NCI-H128 (cell line): ENCODE data around the gene INHBB.

Experiments
- DNase-seq: peaks from one replicate; lab custom pipeline; 2025; ENCODE audit not compliant: unreplicated experiment; lab: John Stamatoyannopoulos, UW

Gene INHBB

GRCh38 chr2:120336749-120337148 lies 9.2 kb upstream of the INHBB start:
- DNase-seq, result no peak

DNA sequence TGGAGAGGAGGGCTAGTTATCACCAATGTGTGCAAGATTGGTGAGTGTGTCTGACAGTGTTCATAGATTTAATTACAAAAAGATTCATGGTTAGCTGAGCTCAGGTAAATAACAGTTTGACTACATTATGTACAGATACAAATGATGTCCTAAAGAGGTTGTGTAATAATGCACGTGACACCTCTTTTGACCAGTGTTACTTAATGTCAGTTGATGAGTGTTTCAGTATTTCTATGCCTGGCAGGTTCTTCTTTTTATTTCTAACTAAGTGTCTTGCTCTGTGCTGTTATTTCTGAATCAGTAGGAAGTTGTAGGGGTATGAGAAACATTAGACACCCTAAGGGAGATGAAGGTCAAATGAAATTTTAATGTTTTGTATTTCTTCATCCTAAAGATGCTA lies 7.9 kb upstream of the INHBB start:
- DNase-seq, result no peak

DNA sequence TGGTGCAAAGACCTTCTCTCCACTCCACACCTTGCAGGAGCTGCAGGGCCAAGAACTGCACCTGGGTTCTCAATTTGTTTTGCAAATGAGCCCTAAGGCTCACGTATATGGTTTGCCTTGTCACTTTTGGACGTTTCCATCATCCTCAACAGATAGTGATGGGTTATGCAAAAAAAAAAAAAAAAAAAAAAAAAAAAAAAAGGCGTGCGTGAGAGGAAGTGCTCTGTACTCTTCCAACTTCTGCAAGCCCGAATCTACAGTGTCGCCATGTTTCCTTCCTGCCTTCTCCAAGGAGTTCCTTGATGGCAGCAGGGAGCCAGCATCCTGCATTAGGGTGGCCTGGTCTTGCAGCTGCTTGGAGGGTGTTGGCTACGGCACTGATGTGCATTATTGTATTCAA lies 4.0 kb upstream of the INHBB start:
- DNase-seq, result no peak

DNA sequence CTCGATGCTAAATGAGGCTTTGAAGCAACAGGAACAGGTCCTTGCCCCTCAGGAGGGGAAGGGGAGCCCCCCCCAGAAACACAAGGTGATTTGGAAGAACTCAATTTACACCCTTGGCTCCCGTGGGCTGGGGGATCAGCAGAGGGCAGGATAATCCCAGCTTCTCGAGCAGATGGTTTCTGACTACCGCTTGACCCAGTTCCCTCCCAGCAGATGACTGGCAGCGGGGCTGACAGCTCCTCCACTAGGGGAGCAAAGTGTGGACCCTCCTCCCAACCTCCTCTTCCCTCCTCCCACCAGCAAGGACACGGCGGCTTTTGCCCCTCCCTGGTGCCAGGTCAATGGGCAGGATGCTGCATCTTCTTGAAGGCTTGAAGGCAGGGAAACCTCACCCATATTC lies 3.5 kb upstream of the INHBB start:
- no peak for DNase-seq

DNA sequence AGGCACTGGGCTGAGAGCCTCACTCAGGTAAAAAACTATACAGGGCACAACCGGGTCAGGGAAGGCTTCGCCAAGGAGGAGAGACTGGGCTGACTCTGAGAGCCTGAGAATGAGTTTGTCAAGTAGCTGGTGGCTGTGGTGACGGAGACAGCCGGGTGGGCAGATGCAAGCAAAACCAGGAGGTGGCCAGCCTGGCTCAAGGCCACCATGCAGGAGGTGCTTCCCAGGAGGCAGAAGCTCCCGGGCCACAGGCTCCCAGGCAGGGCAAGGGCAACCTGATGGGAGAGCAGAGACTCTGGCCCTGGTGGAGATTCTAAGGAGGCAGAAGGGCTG lies 2.9 kb upstream of the INHBB start:
- no peak for DNase-seq

DNA sequence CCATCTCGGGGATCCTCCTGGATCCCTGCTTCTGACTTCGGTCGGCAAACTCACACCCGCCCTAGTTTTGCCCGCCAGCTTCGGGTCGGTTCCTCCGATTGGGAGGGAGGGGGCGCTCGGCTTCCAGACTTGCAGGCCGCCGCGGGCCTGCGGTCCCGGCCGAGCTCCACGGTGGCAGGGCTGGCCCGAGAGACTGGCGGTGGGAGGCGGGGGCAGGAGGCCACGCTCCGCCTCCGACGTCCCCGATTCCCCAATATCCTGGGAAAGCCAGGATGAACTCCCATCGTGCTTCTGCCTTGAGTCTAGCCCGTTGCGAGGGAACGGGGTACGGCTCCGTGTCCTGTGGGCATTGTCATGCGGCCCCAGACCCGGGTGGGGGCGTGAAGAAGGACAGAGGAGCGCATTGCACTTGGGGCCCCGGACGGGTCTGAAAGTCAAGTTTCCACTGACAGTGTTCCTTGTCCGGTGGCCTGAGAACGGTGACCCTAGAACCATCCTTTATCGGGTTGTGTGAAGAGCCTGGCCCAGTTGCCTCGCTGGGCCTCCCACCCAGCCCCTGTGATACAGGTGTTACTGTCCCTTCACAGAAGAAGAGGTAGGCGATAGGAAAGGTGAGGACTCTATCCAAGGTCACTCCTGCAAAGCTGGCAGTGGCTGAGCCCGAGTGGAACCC lies 2.4 kb upstream of the INHBB start:
- no peak for DNase-seq

DNA sequence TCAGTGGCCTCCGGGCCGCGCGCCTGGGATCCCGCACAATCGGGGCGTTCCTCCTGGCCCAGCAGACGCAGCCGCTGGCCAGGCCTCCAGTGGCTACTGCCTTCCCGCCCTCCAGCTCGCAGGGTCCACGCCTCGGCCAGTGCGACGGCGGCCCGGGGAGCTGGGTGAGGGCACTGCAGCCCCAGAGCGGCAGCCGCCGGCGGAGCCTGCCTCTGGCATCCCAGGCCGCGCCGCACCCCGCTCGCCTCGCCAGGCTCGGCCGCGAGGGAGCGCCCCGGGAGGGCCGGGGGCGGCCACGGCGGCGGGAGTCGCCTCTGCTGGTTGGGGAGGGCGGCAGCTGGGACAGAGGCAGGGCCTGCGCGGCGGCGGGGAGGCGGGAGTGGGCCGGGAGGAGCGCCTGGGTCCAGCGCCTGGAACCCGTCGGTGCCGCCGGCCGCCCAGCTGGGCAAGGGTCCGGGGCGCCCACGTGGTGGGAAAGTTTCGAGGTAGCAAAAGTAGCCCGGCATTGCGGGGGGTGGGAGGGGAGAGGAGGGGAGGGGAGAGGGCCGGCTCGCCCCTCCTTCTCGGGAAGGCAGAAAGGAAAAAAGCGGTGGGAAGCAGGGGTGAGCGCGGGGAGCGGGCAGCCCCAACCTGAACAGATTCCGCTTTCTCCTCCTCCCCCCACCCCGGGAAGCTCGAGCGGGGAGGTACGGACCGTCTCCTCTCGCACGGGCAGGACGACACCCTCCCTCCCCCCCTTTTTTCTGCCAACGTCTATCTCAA lies 1.5 kb upstream of the INHBB start:
- DNase-seq, result no peak

DNA sequence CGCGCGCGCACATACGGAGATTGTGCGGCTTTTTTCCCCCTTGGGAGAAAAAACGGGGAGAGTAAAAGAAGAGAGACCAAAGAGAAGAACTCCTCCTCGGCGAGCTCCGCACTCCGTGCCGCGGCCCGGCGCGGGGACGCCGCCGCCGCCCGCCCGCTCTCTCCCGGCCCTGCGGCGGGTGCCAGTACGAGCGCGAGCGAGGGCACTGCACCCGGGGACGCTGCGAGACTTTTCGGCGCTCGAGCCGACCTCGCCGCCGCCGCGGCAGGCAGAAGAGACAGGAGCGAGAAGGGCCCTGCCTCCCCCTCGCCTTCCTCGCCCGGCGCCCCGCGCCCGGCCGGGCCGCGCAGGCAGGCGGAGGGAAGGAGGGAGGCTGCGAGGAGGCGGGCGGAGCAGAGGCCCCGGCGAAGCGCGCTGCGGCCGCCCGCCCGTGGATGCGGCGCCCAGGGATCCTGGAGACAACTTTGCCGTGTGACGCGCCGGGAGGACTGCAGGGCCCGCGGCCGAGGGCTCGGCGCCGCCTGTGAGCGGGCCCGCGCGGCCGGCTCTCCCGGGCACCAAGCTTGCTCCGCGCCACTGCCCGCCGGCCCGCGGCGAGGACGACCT lies 857 bp upstream of the INHBB start:
- DNase-seq, result no peak

DNA sequence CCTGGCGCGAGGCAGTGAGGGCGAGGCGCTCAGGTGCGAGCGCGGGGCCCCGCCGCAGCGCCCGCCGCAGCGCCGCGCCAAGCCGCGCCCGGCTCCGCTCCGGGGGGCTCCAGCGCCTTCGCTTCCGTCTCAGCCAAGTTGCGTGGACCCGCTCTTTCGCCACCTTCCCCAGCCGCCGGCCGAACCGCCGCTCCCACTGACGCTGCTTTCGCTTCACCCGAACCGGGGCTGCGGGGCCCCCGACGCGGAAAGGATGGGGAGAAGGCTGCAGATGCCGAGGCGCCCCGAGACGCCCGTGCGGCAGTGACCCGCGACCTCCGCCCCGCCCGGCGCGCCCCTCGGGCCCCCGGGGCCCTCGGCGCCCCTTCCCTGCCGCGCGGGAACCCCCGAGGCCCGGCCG lies 328 bp upstream of the INHBB start:
- DNase-seq, result no peak

DNA sequence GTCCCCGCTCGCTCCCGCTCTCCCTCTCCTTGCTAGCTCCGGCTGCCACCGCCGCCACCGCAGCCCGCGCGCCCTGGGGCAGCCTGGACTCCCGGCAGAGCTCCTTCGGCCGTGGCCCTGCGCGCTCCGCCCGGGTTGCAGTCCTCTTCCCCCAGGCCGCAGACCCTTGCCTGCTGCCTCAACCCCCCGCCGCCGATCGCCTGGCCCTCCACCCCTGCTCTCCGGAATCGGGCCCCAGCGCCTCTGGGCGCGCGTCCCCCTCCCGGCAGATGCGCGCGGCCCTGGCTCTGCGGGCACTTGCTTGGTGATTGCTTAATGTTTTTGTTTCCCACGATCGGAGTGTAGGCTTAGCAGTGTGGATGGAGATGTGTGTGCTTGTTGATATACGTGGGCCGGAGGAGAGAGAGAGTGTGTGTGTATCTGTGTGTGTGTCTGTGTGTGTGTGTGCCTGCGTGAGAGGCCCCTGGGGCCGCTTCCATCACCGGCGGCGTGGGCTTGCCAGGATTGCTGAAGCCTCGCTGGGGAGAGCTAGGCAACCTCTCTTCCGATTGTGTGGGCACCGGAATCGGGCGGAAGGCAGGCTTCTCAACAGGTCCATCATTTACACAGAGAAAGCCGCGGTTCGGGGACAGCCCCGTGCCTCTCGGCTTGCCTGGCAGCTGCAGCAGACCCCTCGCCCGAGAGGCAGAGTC lies 877 bp downstream of the INHBB start:
- DNase-seq, result no peak

DNA sequence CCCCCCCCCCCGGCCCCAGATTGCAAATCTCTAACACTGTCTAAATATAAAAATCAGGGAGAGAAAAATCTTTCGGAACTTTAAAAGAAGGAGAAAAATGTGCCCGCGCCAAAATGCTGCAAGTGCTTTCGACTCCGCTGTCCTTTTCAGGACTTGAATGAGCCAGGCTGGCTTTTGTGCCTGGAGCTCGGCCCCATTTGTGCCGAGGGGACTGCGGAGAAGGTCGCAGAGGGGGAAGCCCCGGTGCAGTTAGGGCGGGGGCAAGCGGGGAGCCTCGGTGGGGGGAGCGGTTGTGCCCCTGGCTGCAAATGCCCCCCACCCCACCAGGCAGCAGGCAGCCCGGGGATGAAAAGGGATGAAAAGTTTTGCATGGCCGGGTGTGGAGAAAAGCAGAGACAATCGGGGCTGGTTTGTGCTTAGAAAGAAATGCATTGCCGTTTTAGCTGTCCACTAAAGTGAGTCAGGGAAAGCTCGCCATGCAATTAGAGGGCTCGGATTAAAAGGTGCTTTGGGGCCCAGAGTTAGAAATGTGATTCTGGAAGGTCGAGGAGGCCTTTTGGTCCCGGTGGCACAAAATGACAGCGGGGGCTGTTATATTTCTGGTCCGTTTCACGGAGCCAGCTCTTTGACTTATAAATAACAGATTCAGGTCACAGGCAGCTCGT lies 1.6 kb downstream of the INHBB start:
- DNase-seq, result no peak

DNA sequence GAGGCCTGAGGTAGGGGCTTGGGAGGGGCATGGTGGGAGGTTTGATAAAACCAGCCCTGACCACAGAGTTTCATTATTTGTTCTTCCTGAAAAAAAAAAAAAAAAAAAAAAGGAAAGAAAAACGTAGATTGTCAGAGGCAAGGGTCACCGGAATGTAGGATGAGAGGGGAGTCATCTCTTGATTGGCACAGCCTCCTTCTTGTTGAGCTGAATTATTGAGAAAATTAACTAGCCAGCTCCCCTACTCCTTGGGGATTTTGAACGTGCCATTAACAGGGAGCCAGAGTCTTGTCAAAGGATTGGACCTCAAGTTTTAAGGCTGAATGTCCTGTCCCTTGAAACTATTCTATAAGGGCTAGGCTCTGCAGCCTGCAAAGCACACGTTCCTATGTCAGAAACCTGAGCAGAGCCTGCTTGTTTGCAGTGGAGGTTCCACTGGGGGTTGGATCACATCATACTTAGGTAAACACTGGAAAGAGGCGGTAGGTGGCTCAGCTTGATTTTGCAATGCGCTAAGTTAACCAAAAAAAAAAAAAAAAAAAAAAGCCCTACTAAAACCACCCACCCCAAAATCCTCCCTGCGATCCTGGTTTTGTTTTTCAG lies 2.3 kb downstream of the INHBB start:
- no peak for DNase-seq

DNA sequence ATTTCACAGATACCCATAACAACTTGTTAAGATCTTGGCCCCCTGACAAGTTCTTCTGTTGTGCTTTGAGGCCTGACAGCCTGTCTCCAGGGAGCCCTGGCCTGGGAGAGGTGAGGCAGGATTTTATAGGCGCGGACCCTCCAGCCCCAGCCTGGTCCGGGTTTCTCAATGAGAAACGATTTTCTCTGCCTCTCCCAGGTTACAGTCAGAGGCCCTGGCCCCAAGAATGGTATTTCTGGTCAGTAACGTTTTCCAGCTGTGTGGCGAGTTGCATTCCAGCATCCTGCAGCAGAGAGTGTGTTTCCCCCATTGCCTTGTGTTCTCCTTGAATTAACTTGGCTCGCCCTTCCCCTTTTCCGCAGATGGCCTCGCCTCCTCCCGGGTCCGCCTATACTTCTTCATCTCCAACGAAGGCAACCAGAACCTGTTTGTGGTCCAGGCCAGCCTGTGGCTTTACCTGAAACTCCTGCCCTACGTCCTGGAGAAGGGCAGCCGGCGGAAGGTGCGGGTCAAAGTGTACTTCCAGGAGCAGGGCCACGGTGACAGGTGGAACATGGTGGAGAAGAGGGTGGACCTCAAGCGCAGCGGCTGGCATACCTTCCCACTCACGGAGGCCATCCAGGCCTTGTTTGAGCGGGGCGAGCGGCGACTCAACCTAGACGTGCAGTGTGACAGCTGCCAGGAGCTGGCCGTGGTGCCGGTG lies 3.0 kb downstream of the INHBB start:
- no peak for DNase-seq

- no peak for DNase-seq
These were observed 3.5 kb downstream of the INHBB start for GRCh38 chr2:120349440-120349921.

GRCh38 chr2:120350080-120350479 lies 4.1 kb downstream of the INHBB start:
- no peak for DNase-seq

DNA sequence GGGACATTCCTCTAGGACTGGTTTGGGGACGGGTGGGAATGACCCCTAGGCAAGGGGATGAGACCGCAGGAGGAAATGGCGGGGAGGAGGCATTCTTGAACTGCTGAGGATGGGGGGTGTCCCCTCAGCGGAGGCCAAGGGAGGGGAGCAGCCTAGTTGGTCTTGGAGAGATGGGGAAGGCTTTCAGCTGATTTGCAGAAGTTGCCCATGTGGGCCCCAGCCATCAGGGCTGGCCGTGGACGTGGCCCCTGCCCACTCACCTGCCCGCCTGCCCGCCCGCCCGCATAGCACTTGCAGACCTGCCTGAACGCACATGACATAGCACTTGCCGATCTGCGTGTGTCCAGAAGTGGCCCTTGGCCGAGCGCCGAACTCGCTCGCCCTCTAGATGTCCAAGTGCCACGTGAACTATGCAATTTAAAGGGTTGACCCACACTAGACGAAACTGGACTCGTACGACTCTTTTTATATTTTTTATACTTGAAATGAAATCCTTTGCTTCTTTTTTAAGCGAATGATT lies 4.9 kb downstream of the INHBB start:
- DNase-seq, result no peak

DNA sequence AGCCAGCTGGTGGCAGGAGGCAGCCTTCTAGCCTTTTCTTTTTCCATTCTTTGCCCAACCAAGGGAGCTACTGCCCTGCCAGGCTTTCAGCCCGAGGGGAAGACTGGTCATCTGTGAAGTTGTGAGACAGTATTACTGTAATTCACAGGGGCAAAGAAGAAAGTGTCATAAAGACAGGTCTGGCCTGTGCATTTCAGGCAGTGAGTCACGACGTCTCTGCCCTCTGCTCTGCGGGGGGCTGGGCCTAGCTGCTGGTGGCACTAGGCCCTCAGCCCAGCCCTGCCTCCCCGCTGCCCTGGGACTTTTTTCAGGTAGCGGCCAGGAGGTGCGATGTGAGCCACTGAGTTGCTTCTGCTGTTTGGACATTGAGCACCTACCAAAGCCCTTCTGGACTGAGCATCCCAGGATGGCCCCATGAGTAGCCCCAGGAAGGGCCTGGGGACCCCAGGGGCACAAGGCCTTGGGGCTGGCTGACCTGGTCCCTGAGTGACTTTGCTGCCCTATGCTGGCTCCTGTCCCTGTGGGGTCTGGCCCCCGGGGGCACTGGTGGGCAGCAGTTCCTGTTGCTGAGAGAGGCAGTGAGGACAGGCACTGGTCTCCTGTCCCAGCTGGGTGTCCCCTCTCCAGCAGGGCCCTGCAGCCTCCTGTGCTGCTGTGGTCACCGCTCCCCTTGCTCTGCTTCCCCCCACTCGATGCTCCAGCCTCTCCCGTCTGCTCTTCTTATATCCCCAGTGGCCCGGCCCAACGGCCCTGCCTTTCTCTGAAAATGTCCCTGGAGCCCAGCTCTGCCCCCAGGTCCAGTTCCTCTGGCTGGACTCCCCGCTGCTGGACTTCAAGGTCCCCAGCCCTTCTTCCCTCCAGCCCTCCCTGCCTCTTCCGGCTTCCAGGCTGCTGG lies 7.0 kb downstream of the INHBB start:
- DNase-seq, result no peak

DNA sequence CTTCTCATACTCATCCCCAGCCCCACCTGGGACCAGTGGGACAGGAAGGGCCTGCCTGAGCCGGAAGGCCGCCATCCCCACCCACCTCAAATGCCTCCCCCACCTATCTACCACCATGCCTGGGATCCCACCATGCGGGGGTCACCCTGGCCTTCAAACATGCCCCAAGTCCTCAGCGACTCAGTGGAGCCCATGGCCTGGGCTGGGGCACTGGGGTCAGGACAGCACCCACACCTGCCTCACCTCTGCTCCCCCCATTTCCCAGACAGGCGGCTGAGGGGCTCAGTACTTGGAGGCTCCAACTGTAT lies 7.6 kb downstream of the INHBB start:
- no peak for DNase-seq

- DNase-seq, result no peak
These were observed 8.0 kb downstream of the INHBB start for GRCh38 chr2:120353931-120354330.
